Stimulated activated CD8-positive, alpha-beta memory T cell treated with anti-CD3 and anti-CD28 coated beads, Interleukin-2, amount 100 ng/mL, for 1 hour (primary cell): ENCODE data around the gene NEUROD2.
"Not testable (repeated sequence)": the region's sequence is repeated elsewhere in the genome, so short reads cannot be mapped to it uniquely, and the experiment has no call there.

Experiments
- DNase-seq, 2 donors: peaks; one replicate each; pipeline ENCODE4 v3.0.0-alpha.2; 2020; ENCODE audit warnings: low read depth in 2 of 2

The NEUROD2 gene

GRCh38 chr17:39602533-39603303 lies 5.0 kb downstream of the NEUROD2 start:
- no peak for DNase-seq

GRCh38 chr17:39601758-39602532 lies 5.8 kb downstream of the NEUROD2 start:
- no peak for DNase-seq

GRCh38 chr17:39600997-39601597 lies 6.6 kb downstream of the NEUROD2 start:
- DNase-seq, result no peak

- no peak for DNase-seq
These were observed 7.3 kb downstream of the NEUROD2 start for GRCh38 chr17:39600288-39600996.

GRCh38 chr17:39599665-39600231 lies 8.0 kb downstream of the NEUROD2 start:
- no peak for DNase-seq

- DNase-seq, result no peak
These were observed 8.6 kb downstream of the NEUROD2 start for GRCh38 chr17:39599004-39599664.

GRCh38 chr17:39598630-39599003 lies 9.1 kb downstream of the NEUROD2 start:
- no peak for DNase-seq

- no peak for DNase-seq
These were observed 9.7 kb downstream of the NEUROD2 start for GRCh38 chr17:39598047-39598481.

- DNase-seq, result no peak
These were observed 10.2 kb downstream of the NEUROD2 start for GRCh38 chr17:39597372-39598046.

- DNase-seq, result no peak
These were observed 11.0 kb downstream of the NEUROD2 start for GRCh38 chr17:39596543-39597267.

- no peak for DNase-seq
These were observed 11.7 kb downstream of the NEUROD2 start for GRCh38 chr17:39595928-39596510.

GRCh38 chr17:39595294-39595693 lies 12.4 kb downstream of the NEUROD2 start:
- no peak for DNase-seq

GRCh38 chr17:39593371-39593770 lies 14.3 kb downstream of the NEUROD2 start:
- no peak for DNase-seq

- no peak for DNase-seq
These were observed 15.5 kb downstream of the NEUROD2 start for GRCh38 chr17:39591958-39592954.

- not testable (repeated sequence) for DNase-seq
These were observed 17.5 kb downstream of the NEUROD2 start for GRCh38 chr17:39590180-39590579.

GRCh38 chr17:39582658-39583057 lies 25.1 kb downstream of the NEUROD2 start:
- no peak for DNase-seq

GRCh38 chr17:39581759-39582085 lies 26.0 kb downstream of the NEUROD2 start:
- no peak for DNase-seq

GRCh38 chr17:39581071-39581758 lies 26.5 kb downstream of the NEUROD2 start:
- DNase-seq, result no peak
